ENCODE data around the gene PLPP7.

PLPP7 gene

GRCh38 chr9:131296460-131296859, 6.9 kb downstream of the PLPP7 start:
- no peak for TF ChIP-seq POLR2A (IDR thresholded peaks at IDR 0.05; ENCODE audit: extremely low read depth, insufficient read length)
- no peak for TF ChIP-seq MYC (IDR thresholded peaks at IDR 0.05; ENCODE audit: low read depth, low read length)
- H3K4me3 ChIP-seq (ENCODE audit: low read depth, low read length): no peak overlapping the region
- DNase-seq (ENCODE audit: low read depth): no peak

GRCh38 chr9:131296906-131297500, 7.5 kb downstream of the PLPP7 start:
- no peak for DNase-seq (ENCODE audit: low read depth)
- H3K4me3 ChIP-seq (ENCODE audit: low read depth, low read length): no peak overlapping the region
- no peak for TF ChIP-seq CTCF (IDR thresholded peaks at IDR 0.05; ENCODE audit: low read depth, low read length)
- no peak for TF ChIP-seq POLR2A (IDR thresholded peaks at IDR 0.05; ENCODE audit: extremely low read depth, insufficient read length)
- no peak for TF ChIP-seq MAX (IDR thresholded peaks at IDR 0.05; ENCODE audit: low read depth, low read length)
- TF ChIP-seq MYC (IDR thresholded peaks at IDR 0.05; ENCODE audit: low read depth, low read length): no peak

- TF ChIP-seq MYC (IDR thresholded peaks at IDR 0.05; ENCODE audit: low read depth, low read length) (no peak), MAX (IDR thresholded peaks at IDR 0.05; ENCODE audit: low read depth, low read length) (no peak), POLR2A (IDR thresholded peaks at IDR 0.05; ENCODE audit: extremely low read depth, insufficient read length) (no peak), CTCF (IDR thresholded peaks at IDR 0.05; ENCODE audit: low read depth, low read length) (no peak)
- H3K4me3 ChIP-seq (ENCODE audit: low read depth, low read length): no peak overlapping the region
- DNase-seq (ENCODE audit: low read depth): no peak
Measured at GRCh38 chr9:131297903-131298302, 8.4 kb downstream of the PLPP7 start.

- DNase-seq (ENCODE audit: low read depth): no peak
- H3K4me3 ChIP-seq (ENCODE audit: low read depth, low read length): no peak overlapping the region
- TF ChIP-seq MAX (IDR thresholded peaks at IDR 0.05; ENCODE audit: low read depth, low read length): no peak
- TF ChIP-seq POLR2A (IDR thresholded peaks at IDR 0.05; ENCODE audit: extremely low read depth, insufficient read length): no peak
- TF ChIP-seq CTCF (IDR thresholded peaks at IDR 0.05; ENCODE audit: low read depth, low read length): no peak
- TF ChIP-seq MYC (IDR thresholded peaks at IDR 0.05; ENCODE audit: low read depth, low read length): no peak
Measured at GRCh38 chr9:131298341-131298740, 8.8 kb downstream of the PLPP7 start.

DNA sequence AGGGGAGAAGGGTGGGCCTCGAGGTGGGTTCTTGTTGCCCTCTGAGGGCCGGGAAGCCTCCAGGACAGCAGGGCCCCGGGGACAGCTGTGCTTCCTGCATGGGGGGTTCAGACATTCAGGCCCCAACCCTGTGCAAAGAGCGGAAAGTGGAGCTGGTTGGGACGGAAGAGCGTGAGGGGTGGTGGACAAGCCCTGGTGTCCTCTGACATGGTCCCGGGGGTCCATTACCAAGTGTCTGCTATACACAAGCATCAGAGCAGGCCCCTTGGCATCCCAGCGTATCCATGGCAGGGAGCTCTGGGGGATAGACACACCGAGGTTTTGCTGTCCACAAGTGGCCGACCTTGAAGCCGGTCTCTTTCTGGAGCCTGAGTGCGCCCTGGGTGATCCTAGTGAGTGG, 9.3 kb downstream of the PLPP7 start:
- TF ChIP-seq MAX (IDR thresholded peaks at IDR 0.05; ENCODE audit: low read depth, low read length) (no peak), MYC (IDR thresholded peaks at IDR 0.05; ENCODE audit: low read depth, low read length) (no peak), CTCF (IDR thresholded peaks at IDR 0.05; ENCODE audit: low read depth, low read length) (no peak), POLR2A (IDR thresholded peaks at IDR 0.05; ENCODE audit: extremely low read depth, insufficient read length) (no peak)
- H3K4me3 ChIP-seq (ENCODE audit: low read depth, low read length): no peak overlapping the region
- no peak for DNase-seq (ENCODE audit: low read depth)

GRCh38 chr9:131299346-131299960, 9.9 kb downstream of the PLPP7 start:
- no peak for DNase-seq (ENCODE audit: low read depth)
- no peak overlapping the region for H3K4me3 ChIP-seq (ENCODE audit: low read depth, low read length)
- TF ChIP-seq CTCF (IDR thresholded peaks at IDR 0.05; ENCODE audit: low read depth, low read length): no peak
- TF ChIP-seq POLR2A (IDR thresholded peaks at IDR 0.05; ENCODE audit: extremely low read depth, insufficient read length): no peak
- TF ChIP-seq MAX (IDR thresholded peaks at IDR 0.05; ENCODE audit: low read depth, low read length): no peak
- TF ChIP-seq MYC (IDR thresholded peaks at IDR 0.05; ENCODE audit: low read depth, low read length): no peak
